ENCODE results near the gene NOTCH1.

GRCh38 chr9:136538599-136539426 lies 7.0 kb downstream of the NOTCH1 start:
- TF ChIP-seq, protein P1, sequence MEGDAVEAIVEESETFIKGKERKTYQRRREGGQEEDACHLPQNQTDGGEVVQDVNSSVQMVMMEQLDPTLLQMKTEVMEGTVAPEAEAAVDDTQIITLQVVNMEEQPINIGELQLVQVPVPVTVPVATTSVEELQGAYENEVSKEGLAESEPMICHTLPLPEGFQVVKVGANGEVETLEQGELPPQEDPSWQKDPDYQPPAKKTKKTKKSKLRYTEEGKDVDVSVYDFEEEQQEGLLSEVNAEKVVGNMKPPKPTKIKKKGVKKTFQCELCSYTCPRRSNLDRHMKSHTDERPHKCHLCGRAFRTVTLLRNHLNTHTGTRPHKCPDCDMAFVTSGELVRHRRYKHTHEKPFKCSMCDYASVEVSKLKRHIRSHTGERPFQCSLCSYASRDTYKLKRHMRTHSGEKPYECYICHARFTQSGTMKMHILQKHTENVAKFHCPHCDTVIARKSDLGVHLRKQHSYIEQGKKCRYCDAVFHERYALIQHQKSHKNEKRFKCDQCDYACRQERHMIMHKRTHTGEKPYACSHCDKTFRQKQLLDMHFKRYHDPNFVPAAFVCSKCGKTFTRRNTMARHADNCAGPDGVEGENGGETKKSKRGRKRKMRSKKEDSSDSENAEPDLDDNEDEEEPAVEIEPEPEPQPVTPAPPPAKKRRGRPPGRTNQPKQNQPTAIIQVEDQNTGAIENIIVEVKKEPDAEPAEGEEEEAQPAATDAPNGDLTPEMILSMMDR (IDR thresholded peaks at IDR 0.05): no peak
- TF ChIP-seq POLR2A (IDR thresholded peaks at IDR 0.05): no peak
